ENCODE measurements around the gene MTHFR. TPM values are rescaled to one million over a fixed set of nuclear protein-coding genes. Genes with fewer than 3 reads are reported as not detected.
"Not testable (repeated sequence)": the region's sequence is repeated elsewhere in the genome, so short reads cannot be mapped to it uniquely, and the experiment has no call there.

Gene MTHFR
- total RNA-seq, 2 donors from 2014 or later, result 26.4 to 30.1 TPM

DNA sequence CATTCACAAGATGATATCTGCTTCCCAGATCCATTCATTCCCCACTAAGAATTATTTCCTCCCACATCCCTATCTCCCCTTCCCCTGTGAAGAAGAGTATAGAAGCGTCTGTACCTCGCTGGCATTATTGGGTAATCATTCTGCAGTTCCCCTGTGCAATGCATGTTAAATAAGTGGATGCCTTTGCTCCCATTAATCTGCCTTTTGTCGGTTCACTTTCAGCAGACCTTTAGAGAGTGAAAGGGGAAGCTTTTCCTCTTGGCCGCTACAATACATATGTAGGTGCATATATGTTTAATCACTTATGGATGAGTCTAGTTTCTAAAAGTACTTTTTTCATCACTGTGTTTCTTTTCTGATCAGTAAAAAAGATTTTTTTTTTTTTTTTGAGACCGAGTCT, 7.3 kb upstream of the MTHFR start:
- Histone ChIP-seq H3K4me3 (no peak overlapping the region), H3K9me3 (no peaks in the 10 kb centered on the region), H3K36me3 (replicated peaks in 1 of 2; ENCODE audit: insufficient read depth in 1 of 2, low read depth in 2 of 2) (peaks cover 4 to 16% of the 10 kb centered on the region in 2 donors), H3K4me1 (no peaks in the 10 kb centered on the region), H3K27me3 (no peaks in the 10 kb centered on the region), H3K27ac (no peak overlapping the region)
- 71 to 89% methylated on average over 5 of the region's 5 CpGs for WGBS, 2 donors
- ATAC-seq (no peak), DNase-seq (no peak)
- intact Hi-C loops (cut with DNase I), result no loop called here
- no peak for TF ChIP-seq POLR2A (IDR thresholded peaks at IDR 0.05)
- TF ChIP-seq, protein P1, sequence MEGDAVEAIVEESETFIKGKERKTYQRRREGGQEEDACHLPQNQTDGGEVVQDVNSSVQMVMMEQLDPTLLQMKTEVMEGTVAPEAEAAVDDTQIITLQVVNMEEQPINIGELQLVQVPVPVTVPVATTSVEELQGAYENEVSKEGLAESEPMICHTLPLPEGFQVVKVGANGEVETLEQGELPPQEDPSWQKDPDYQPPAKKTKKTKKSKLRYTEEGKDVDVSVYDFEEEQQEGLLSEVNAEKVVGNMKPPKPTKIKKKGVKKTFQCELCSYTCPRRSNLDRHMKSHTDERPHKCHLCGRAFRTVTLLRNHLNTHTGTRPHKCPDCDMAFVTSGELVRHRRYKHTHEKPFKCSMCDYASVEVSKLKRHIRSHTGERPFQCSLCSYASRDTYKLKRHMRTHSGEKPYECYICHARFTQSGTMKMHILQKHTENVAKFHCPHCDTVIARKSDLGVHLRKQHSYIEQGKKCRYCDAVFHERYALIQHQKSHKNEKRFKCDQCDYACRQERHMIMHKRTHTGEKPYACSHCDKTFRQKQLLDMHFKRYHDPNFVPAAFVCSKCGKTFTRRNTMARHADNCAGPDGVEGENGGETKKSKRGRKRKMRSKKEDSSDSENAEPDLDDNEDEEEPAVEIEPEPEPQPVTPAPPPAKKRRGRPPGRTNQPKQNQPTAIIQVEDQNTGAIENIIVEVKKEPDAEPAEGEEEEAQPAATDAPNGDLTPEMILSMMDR (IDR thresholded peaks at IDR 0.05), result no peak

DNA sequence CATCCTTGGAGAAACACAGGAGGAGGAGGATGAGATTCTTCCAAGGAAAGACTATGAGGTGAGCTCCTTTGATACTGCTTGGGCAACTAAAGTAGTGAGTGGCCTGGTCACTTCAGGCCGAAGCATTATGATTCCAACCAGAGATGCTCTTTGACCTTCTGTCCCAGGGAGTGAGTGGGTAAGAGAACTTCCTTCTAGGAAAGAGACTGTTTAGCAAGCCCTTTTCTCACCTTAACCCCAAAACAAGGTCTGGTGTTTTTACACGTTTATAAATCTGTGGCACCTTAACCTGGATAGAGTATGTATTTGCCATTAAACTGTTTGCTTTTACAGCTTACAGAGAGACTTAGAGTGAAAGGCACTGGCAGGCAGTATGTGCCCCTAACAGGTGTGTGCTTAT, 1.4 kb upstream of the MTHFR start:
- WGBS, 2 donors, result 13 to 18% methylated on average over 2 of the region's 2 CpGs
- no peaks in the 10 kb centered on the region for H3K27me3 ChIP-seq
- peaks cover 45% of the 10 kb centered on the region for H3K4me1 ChIP-seq
- H3K36me3 ChIP-seq (replicated peaks in 1 of 2; ENCODE audit: insufficient read depth in 1 of 2, low read depth in 2 of 2), result no peaks in the 10 kb centered on the region
- no peak overlapping the region for H3K4me3 ChIP-seq
- H3K9me3 ChIP-seq, result no peaks in the 10 kb centered on the region
- TF ChIP-seq, protein P1 (IDR thresholded peaks at IDR 0.05), result no peak
- TF ChIP-seq POLR2A (IDR thresholded peaks at IDR 0.05), result no peak
- DNase-seq (no peak), ATAC-seq (no peak)
- intact Hi-C loops (cut with DNase I), result no loop called here
- peak overlapping the region; percentile 98 to 100 (median 99) for H3K27ac ChIP-seq

DNA sequence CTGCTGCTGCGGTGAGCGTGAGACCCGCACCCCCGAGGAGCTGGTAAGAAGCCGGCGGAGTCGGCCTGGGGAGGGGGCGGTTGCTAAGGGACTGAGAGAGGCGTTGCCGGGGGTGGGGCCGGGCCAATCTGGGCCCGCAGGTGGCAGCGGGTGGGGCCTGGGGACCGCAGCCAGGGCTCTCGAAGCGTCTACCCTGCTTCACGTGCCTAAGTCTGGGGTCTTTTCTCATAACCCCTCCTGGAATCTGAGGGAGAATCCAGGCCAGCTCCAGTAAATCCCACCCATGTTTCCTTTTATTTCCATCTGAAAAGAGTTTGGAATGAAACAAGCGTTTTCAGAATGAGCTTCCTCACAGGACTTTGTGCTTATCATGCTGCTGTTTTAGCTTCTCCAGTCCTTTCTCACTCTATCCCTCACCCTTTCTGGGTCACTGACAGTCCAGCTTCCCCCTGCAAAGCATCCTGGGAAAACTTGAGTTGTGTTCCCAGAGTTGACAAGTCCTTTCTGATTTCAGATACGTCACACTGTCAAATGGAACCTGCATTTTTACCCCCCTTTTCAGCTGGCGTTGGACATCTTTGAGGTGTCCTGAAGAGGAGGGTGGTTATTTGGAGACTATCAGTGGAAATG, 658 bp upstream of the MTHFR start:
- Histone ChIP-seq H3K9me3 (no peaks in the 10 kb centered on the region), H3K4me1 (peaks cover 45% of the 10 kb centered on the region), H3K27ac (peak overlapping the region; percentile 98 to 100 (median 99)), H3K27me3 (no peaks in the 10 kb centered on the region), H3K4me3 (peak overlapping the region; percentile 20 to 55), H3K36me3 (replicated peaks in 1 of 2; ENCODE audit: insufficient read depth in 1 of 2, low read depth in 2 of 2) (no peaks in the 10 kb centered on the region)
- DNase-seq (peak in 1 of 4 donors; percentile 26), ATAC-seq (peak; percentile 51)
- intact Hi-C loops (cut with DNase I), result no loop called here
- WGBS, 2 donors, result 0% methylated on average over 20 of the region's 20 CpGs
- TF ChIP-seq POLR2A (IDR thresholded peaks at IDR 0.05), result no peak
- TF ChIP-seq, protein P1 (IDR thresholded peaks at IDR 0.05), result no peak

DNA sequence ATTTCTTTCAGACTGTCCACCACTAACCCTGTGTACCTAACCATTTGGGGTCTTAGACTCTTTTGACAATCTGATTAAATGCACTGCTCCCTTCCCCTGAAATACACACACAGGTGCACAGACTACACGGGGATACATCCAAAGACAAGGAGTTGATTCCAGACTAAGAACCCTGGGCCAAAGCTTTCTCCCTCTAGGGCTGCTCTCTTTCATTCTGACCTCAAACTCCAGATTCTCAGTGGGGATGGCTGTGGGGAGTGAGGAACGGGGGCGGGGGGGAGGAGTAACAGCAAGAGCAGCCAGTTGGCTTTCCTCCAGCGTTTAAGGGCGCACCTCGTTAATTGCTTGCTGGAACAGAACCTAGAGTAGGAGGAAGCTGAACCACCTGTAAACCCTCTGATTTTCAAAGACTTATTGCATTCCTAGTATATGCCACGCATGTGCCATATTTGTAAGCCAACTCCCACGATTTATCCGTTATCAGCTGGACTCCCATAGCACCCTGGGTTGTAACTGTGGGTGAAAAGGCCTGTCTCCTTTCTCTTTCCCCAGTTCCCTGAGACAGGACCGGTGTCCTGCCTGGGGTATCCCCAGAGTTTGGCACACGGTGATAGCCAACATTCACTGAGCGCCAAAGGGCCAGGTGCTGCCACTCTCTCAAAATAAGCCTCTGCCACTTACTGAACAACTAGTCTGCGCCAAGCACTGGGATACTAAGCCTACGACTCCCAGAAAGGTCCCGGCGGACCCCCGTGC, 920 bp downstream of the MTHFR start:
- Histone ChIP-seq H3K9me3 (no peaks in the 10 kb centered on the region), H3K36me3 (replicated peaks in 1 of 2; ENCODE audit: insufficient read depth in 1 of 2, low read depth in 2 of 2) (peaks cover 0 to 7% of the 10 kb centered on the region in 2 donors), H3K4me3 (peak overlapping the region; percentile 39 to 63), H3K4me1 (peaks cover 45% of the 10 kb centered on the region), H3K27me3 (no peaks in the 10 kb centered on the region), H3K27ac (peak overlapping the region; percentile 98 to 100 (median 99))
- 0 to 2% methylated on average over 13 to 17 of the region's 17 CpGs for WGBS, 2 donors
- peak; percentile 0 for ATAC-seq
- intact Hi-C loops (cut with DNase I), result no loop called here
- DNase-seq, result peak; percentile 55 to 72 (median 68)
- TF ChIP-seq, protein P1 (IDR thresholded peaks at IDR 0.05), result no peak
- no peak for TF ChIP-seq POLR2A (IDR thresholded peaks at IDR 0.05)

DNA sequence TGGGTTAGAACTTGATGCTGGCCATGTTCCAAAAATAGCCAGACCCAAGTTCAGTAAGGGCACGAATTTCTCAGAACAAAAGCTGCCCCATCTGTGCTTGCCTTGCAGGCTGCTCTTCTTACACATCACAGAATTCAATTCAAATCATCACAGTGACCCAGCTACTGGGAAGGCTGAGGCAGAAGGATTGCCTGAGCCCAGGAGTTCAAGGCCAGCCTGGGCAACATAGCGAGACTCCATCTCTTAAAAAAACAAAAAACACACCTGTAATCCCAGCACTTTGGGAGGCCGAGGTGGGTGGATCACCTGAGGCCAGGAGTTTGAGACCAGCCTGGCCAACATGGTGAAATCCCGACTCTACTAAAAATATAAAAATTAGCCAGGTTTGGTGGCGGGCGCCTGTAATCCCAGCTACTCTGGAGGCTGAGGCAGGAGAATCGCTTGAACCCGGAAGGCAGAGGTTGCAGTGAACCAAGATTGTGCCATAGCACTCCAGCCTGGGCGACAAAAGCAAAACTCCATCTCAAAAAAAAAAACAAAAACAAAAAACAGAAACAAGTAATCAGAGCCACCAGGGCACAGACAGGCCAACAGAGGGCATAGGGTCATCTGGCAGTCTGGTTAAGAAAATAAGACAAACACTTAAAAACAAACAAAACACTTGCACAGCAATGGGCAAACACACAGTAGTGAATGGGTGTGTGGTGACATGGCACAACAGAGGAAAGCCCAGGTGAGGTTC, 1.7 kb downstream of the MTHFR start:
- ATAC-seq; intact Hi-C loops (cut with DNase I); H3K9me3 ChIP-seq; H3K27me3 ChIP-seq; H3K36me3 ChIP-seq (replicated peaks in 1 of 2; ENCODE audit: insufficient read depth in 1 of 2, low read depth in 2 of 2); H3K4me3 ChIP-seq: not testable (repeated sequence)
- DNase-seq, result peak in 1 of 4 donors; percentile 54
- WGBS, 2 donors, result 62 to 64% methylated on average over 8 to 9 of the region's 9 CpGs
- Histone ChIP-seq H3K27ac (peak overlapping the region; percentile 98 to 100 (median 99)), H3K4me1 (peaks cover 45% of the 10 kb centered on the region)
